Kidney capillary endothelial cell (primary cell): ENCODE measurements around the gene CAMTA1.

Experiments used
- DNase-seq: peaks from one replicate; pipeline ENCODE4 v3.0.0-alpha.2; 2018; ENCODE audit warnings: low spot score

The CAMTA1 gene

GRCh38 chr1:7435276-7436055 lies 650.2 kb downstream of the CAMTA1 start:
- no peak for DNase-seq

GRCh38 chr1:7436056-7437005 lies 651.1 kb downstream of the CAMTA1 start:
- DNase-seq: no peak

GRCh38 chr1:7437036-7437435 lies 651.8 kb downstream of the CAMTA1 start:
- no peak for DNase-seq

GRCh38 chr1:7437608-7438395 lies 652.5 kb downstream of the CAMTA1 start:
- DNase-seq: no peak

GRCh38 chr1:7438396-7438785 lies 653.1 kb downstream of the CAMTA1 start:
- DNase-seq: no peak

GRCh38 chr1:7438921-7439655 lies 653.8 kb downstream of the CAMTA1 start:
- DNase-seq: no peak

- DNase-seq: no peak
Observed at GRCh38 chr1:7440154-7440553, 654.9 kb downstream of the CAMTA1 start.

GRCh38 chr1:7441143-7441841 lies 656.0 kb downstream of the CAMTA1 start:
- no peak for DNase-seq

- no peak for DNase-seq
Observed at GRCh38 chr1:7442036-7442435, 656.8 kb downstream of the CAMTA1 start.

- no peak for DNase-seq
Observed at GRCh38 chr1:7442918-7443317, 657.7 kb downstream of the CAMTA1 start.

GRCh38 chr1:7444363-7444762 lies 659.1 kb downstream of the CAMTA1 start:
- DNase-seq: no peak

- DNase-seq: no peak
Observed at GRCh38 chr1:7447093-7447492, 661.8 kb downstream of the CAMTA1 start.

- DNase-seq: no peak
Observed at GRCh38 chr1:7447736-7448135, 662.5 kb downstream of the CAMTA1 start.

- DNase-seq: no peak
Observed at GRCh38 chr1:7448986-7449385, 663.7 kb downstream of the CAMTA1 start.

- DNase-seq: no peak
Observed at GRCh38 chr1:7449750-7450149, 664.5 kb downstream of the CAMTA1 start.

- no peak for DNase-seq
Observed at GRCh38 chr1:7450838-7451237, 665.6 kb downstream of the CAMTA1 start.

- DNase-seq: no peak
Observed at GRCh38 chr1:7453038-7453437, 667.8 kb downstream of the CAMTA1 start.

- DNase-seq: no peak
Observed at GRCh38 chr1:7454052-7454815, 669.0 kb downstream of the CAMTA1 start.

- DNase-seq: no peak
Observed at GRCh38 chr1:7454895-7455784, 669.9 kb downstream of the CAMTA1 start.
